Measurements from ENCODE around the gene CPNE5. TPM values are rescaled to one million over a fixed set of nuclear protein-coding genes. Genes with fewer than 3 reads are reported as not detected.

CPNE5 gene
- total and polyA plus RNA-seq, 3 donors from 2014 or later = 44.2 to 137 (median 97.8) TPM

- Histone ChIP-seq H3K36me3 (ENCODE audit: low read depth, missing control alignments) (no peaks in the 10 kb centered on the region), H3K9me3 (no peaks in the 10 kb centered on the region), H3K4me1 (peaks cover 51% of the 10 kb centered on the region), H3K4me3 (no peak overlapping the region), H3K27ac (peak overlapping the region in 1 of 2 donors; percentile 12), H3K27me3 (no peaks in the 10 kb centered on the region)
- intact Hi-C loops (cut with DNase I; ENCODE audit: low total_unique reads) = no loop called here
- DNase-seq = no peak
- no peak for TF ChIP-seq POLR2A (IDR thresholded peaks at IDR 0.05)
- peak in 1 of 3 experiments; percentile 7 for TF ChIP-seq CTCF (IDR thresholded peaks at IDR 0.05)
- WGBS, 2 donors = 63 to 71% methylated on average over 2 to 4 of the region's 4 CpGs
Observed at GRCh38 chr6:36852481-36853147, 13.4 kb upstream of the CPNE5 start.

- peaks cover 51% of the 10 kb centered on the region for H3K4me1 ChIP-seq
- no peaks in the 10 kb centered on the region for H3K36me3 ChIP-seq (ENCODE audit: low read depth, missing control alignments)
- H3K27ac ChIP-seq = peak overlapping the region in 1 of 2 donors; percentile 12
- H3K4me3 ChIP-seq = no peak overlapping the region
- H3K9me3 ChIP-seq = no peaks in the 10 kb centered on the region
- WGBS, 2 donors = 52 to 68% methylated on average over 4 of the region's 4 CpGs
- intact Hi-C loops (cut with DNase I; ENCODE audit: low total_unique reads) = no loop called here
- TF ChIP-seq CTCF (IDR thresholded peaks at IDR 0.05) (no peak), POLR2A (IDR thresholded peaks at IDR 0.05) (no peak)
- DNase-seq = no peak
- no peaks in the 10 kb centered on the region for H3K27me3 ChIP-seq
Observed at GRCh38 chr6:36851626-36852025, 12.4 kb upstream of the CPNE5 start.

GRCh38 chr6:36851149-36851614, 11.9 kb upstream of the CPNE5 start:
- Histone ChIP-seq H3K27ac (peak overlapping the region in 1 of 2 donors; percentile 12), H3K4me3 (no peak overlapping the region), H3K4me1 (peaks cover 49% of the 10 kb centered on the region), H3K9me3 (no peaks in the 10 kb centered on the region), H3K36me3 (ENCODE audit: low read depth, missing control alignments) (no peaks in the 10 kb centered on the region), H3K27me3 (no peaks in the 10 kb centered on the region)
- 30 to 68% methylated on average over 2 to 3 of the region's 3 CpGs for WGBS, 2 donors
- TF ChIP-seq CTCF (IDR thresholded peaks at IDR 0.05) (peak; percentile 77 to 80 (median 78)), POLR2A (IDR thresholded peaks at IDR 0.05) (no peak)
- DNase-seq = peak; percentile 82
- intact Hi-C loops (cut with DNase I; ENCODE audit: low total_unique reads) = no loop called here

GRCh38 chr6:36850021-36850420, 10.8 kb upstream of the CPNE5 start:
- no peak for DNase-seq
- WGBS, 2 donors = 89 to 90% methylated on average over 9 of the region's 9 CpGs
- H3K4me3 ChIP-seq = no peak overlapping the region
- H3K4me1 ChIP-seq = peaks cover 53% of the 10 kb centered on the region
- no peaks in the 10 kb centered on the region for H3K9me3 ChIP-seq
- H3K36me3 ChIP-seq (ENCODE audit: low read depth, missing control alignments) = no peaks in the 10 kb centered on the region
- H3K27me3 ChIP-seq = no peaks in the 10 kb centered on the region
- no peak for TF ChIP-seq POLR2A (IDR thresholded peaks at IDR 0.05)
- TF ChIP-seq CTCF (IDR thresholded peaks at IDR 0.05) = no peak
- intact Hi-C loops (cut with DNase I; ENCODE audit: low total_unique reads) = no loop called here
- H3K27ac ChIP-seq = peak overlapping the region in 1 of 2 donors; percentile 8
